Smooth muscle cell (in vitro differentiated cells): ENCODE data around the gene PHOX2B. TPM values are rescaled to one million over a fixed set of nuclear protein-coding genes. Genes with fewer than 3 reads are reported as not detected.
"Not testable (repeated sequence)": the region's sequence is repeated elsewhere in the genome, so short reads cannot be mapped to it uniquely, and the experiment has no call there.

Experiments used
- DNase-seq: peaks from one replicate; lab custom pipeline; 2025; ENCODE audit not compliant: unreplicated experiment; lab: John Stamatoyannopoulos, UW
- H2AFZ ChIP-seq: fragments of 200-600 bp; sonication (generic); 2 replicates; pipeline ENCODE4 v1.6.0; 2016; ENCODE audit warnings: antibody characterized with exemption, low read depth, mild to moderate bottlenecking
- H3F3A ChIP-seq: fragments of 200-600 bp; sonication (generic); 2 replicates; pipeline ENCODE4 v1.6.0; 2017; ENCODE audit warnings: antibody characterized with exemption, low read depth
- H3K27ac ChIP-seq: fragments of 200-600 bp; sonication (generic); 2 replicates; pipeline ENCODE4 v1.5.1; 2016; ENCODE audit warnings: low read depth, mild to moderate bottlenecking
- H3K27me3 ChIP-seq: fragments of 200-600 bp; sonication (generic); 2 replicates; pipeline ENCODE4 v1.6.1; 2016; ENCODE audit warnings: low read depth, mild to moderate bottlenecking
- H3K36me3 ChIP-seq: fragments of 200-600 bp; sonication (generic); 2 replicates; pipeline ENCODE4 v1.5.1; 2016; ENCODE audit warnings: low read depth
- H3K4me1 ChIP-seq: fragments of 200-600 bp; sonication (generic); 2 replicates; pipeline ENCODE4 v1.5.1; 2016; ENCODE audit warnings: low read depth
- H3K4me2 ChIP-seq: fragments of 200-600 bp; sonication (generic); 2 replicates; pipeline ENCODE4 v1.6.0; 2016; ENCODE audit warnings: mild to moderate bottlenecking
- H3K4me3 ChIP-seq: fragments of 200-600 bp; sonication (generic); 2 replicates; pipeline ENCODE4 v1.5.1; 2016; ENCODE audit warnings: mild to moderate bottlenecking
- H3K79me2 ChIP-seq: fragments of 200-600 bp; sonication (generic); 2 replicates; pipeline ENCODE4 v1.6.0; 2016; ENCODE audit warnings: low read depth, mild to moderate bottlenecking
- H3K9ac ChIP-seq: fragments of 200-600 bp; sonication (generic); 2 replicates; pipeline ENCODE4 v1.6.0; 2016; ENCODE audit warnings: low read depth
- H3K9me3 ChIP-seq: fragments of 200-600 bp; sonication (generic); replicated peaks from 2 replicates; pipeline ENCODE4 v1.5.1; 2016; ENCODE audit warnings: low read depth
- H4K20me1 ChIP-seq: fragments of 200-600 bp; sonication (generic); 2 replicates; pipeline ENCODE4 v1.6.0; 2016; ENCODE audit warnings: low read depth
- WGBS: methylation state at CpG from one replicate; pipeline ENCODE4 v1.1.7; 2016; ENCODE audit warnings: low lambda C conversion rate; 5-methylcytosine and 5-hydroxymethylcytosine counted together
- polyA plus RNA-seq: library from polyadenylated mRNA; unstranded; fragments of >200 nt; fragmentation: Nextera tagmentation; extraction: Ambion mirVana; gene quantifications from 2 replicates; pipeline ENCODE4 v1.2.1, GENCODE V29; 2016
- total RNA-seq: library from RNA; depleted of rRNA; stranded (reverse); fragments of >200 nt; gene quantifications from 2 replicates; pipeline ENCODE4 v1.2.3, GENCODE V29; 2014
- TF ChIP-seq, protein P1 (sequence below): fragments of 200-600 bp; sonication (generic); IDR thresholded peaks from 2 replicates; pipeline ENCODE4 v1.5.1; 2017; ENCODE audit warnings: borderline replicate concordance, mild to moderate bottlenecking, antibody characterized with exemption; ENCODE audit not compliant: insufficient read depth, poor library complexity, severe bottlenecking

Gene PHOX2B
- total and polyA plus RNA-seq, 2 experiments from 2014 or later, result 3.1 TPM; not detected in 1

DNA sequence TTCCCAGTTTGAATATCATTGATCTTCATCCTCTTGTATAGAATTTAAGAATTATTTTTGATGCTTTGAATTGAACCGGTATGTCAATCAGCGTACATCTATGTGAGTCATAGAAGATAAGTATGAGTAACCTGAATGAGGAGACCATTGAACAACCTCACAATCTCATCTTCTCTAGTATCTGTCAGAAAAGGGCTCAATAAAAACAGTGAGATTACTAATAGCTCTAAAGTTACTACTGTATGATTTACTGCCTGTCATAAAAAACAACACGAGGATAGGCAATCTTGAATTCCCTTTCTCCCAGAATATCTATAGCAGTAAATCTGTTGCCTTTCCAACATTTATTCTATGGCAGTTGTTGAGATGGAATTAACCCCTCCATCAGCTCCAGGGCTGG, 36.1 kb downstream of the PHOX2B start:
- H2AFZ ChIP-seq, result no peak overlapping the region
- no peak overlapping the region for H3K4me2 ChIP-seq
- H3K9me3 ChIP-seq, result no peaks in the 10 kb centered on the region
- no peaks in the 10 kb centered on the region for H3K4me1 ChIP-seq
- TF ChIP-seq, protein P1, sequence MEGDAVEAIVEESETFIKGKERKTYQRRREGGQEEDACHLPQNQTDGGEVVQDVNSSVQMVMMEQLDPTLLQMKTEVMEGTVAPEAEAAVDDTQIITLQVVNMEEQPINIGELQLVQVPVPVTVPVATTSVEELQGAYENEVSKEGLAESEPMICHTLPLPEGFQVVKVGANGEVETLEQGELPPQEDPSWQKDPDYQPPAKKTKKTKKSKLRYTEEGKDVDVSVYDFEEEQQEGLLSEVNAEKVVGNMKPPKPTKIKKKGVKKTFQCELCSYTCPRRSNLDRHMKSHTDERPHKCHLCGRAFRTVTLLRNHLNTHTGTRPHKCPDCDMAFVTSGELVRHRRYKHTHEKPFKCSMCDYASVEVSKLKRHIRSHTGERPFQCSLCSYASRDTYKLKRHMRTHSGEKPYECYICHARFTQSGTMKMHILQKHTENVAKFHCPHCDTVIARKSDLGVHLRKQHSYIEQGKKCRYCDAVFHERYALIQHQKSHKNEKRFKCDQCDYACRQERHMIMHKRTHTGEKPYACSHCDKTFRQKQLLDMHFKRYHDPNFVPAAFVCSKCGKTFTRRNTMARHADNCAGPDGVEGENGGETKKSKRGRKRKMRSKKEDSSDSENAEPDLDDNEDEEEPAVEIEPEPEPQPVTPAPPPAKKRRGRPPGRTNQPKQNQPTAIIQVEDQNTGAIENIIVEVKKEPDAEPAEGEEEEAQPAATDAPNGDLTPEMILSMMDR, result no peak
- H3F3A ChIP-seq, result no peaks in the 10 kb centered on the region
- no peak for DNase-seq
- H3K79me2 ChIP-seq, result no peaks in the 10 kb centered on the region
- H4K20me1 ChIP-seq, result no peaks in the 10 kb centered on the region
- H3K36me3 ChIP-seq, result no peaks in the 10 kb centered on the region
- WGBS, result 85% methylated on average over 3 of the region's 3 CpGs
- H3K27ac ChIP-seq, result no peak overlapping the region
- no peak overlapping the region for H3K4me3 ChIP-seq
- H3K27me3 ChIP-seq, result peaks cover 9% of the 10 kb centered on the region
- H3K9ac ChIP-seq, result no peak overlapping the region

- not testable (repeated sequence) for H3K4me1 ChIP-seq, H3F3A ChIP-seq, DNase-seq, H3K36me3 ChIP-seq, H3K79me2 ChIP-seq, H2AFZ ChIP-seq, H3K4me3 ChIP-seq, H3K9ac ChIP-seq, H3K27ac ChIP-seq, H4K20me1 ChIP-seq, H3K4me2 ChIP-seq, H3K9me3 ChIP-seq
- peaks cover 15% of the 10 kb centered on the region for H3K27me3 ChIP-seq
- 93% methylated on average over 2 of the region's 2 CpGs for WGBS
Observed at GRCh38 chr4:41711654-41712053, 36.9 kb downstream of the PHOX2B start.

DNA sequence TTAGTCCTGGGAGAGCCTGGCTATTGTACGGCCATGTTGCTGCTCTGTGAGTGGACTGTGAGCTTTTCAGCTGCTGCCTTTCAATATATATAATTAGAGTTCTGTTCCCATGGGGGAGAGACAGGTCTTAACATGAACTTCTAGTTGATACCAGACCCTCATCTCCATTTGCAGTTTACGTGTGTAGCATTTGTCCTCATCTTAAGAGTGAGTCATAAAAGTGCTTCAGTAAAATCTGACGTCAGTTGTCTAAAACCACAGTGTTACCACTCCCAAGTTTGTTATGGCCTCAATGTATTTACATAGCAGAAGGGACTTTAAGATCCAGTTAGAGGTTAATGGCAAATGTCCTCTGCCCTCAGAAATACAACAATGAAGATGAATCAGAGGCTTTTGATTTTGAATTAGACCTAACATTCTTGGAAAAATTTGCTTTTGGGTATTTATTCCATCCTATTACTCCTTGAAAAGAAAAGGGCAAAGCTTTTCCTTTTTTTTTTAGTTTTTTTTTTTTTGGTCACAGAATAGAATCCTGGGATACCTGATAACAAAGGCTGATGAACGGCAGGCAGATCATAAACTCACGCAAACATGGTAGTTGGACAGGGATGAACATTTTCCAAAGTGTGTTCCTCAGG, 38.6 kb downstream of the PHOX2B start:
- TF ChIP-seq, protein P1, result no peak
- Histone ChIP-seq H3K4me3 (no peak overlapping the region), H3K4me2 (no peak overlapping the region), H3K4me1 (no peaks in the 10 kb centered on the region), H3F3A (no peaks in the 10 kb centered on the region), H2AFZ (no peak overlapping the region), H4K20me1 (no peaks in the 10 kb centered on the region), H3K27me3 (peaks cover 21% of the 10 kb centered on the region), H3K9me3 (no peaks in the 10 kb centered on the region), H3K9ac (no peak overlapping the region), H3K79me2 (no peaks in the 10 kb centered on the region), H3K36me3 (no peaks in the 10 kb centered on the region), H3K27ac (peak overlapping the region; percentile 42)
- 50% methylated on average over 5 of the region's 5 CpGs for WGBS
- DNase-seq, result no peak

- H3K4me1 ChIP-seq, result no peaks in the 10 kb centered on the region
- no peaks in the 10 kb centered on the region for H3K79me2 ChIP-seq
- H3K27me3 ChIP-seq, result peaks cover 64% of the 10 kb centered on the region
- H3K9ac ChIP-seq, result no peak overlapping the region
- H3F3A ChIP-seq, result no peaks in the 10 kb centered on the region
- H4K20me1 ChIP-seq, result no peaks in the 10 kb centered on the region
- TF ChIP-seq, protein P1, result no peak
- H2AFZ ChIP-seq, result no peak overlapping the region
- H3K4me2 ChIP-seq, result no peak overlapping the region
- 75% methylated on average over 3 of the region's 3 CpGs for WGBS
- H3K9me3 ChIP-seq, result no peaks in the 10 kb centered on the region
- no peak overlapping the region for H3K27ac ChIP-seq
- H3K4me3 ChIP-seq, result no peak overlapping the region
- DNase-seq, result no peak
- no peaks in the 10 kb centered on the region for H3K36me3 ChIP-seq
Observed at GRCh38 chr4:41703785-41704184, 44.7 kb downstream of the PHOX2B start.
